Fibroblast of the aortic adventitia (primary cell): ENCODE data around the gene BRD1. TPM values are rescaled to one million over a fixed set of nuclear protein-coding genes. Genes with fewer than 3 reads are reported as not detected.

Experiments used
- DNase-seq: peaks from one replicate; pipeline ENCODE4 v3.0.0-alpha.2; 2010; ENCODE audit warnings: low read depth
- H3K4me3 ChIP-seq: 2 replicates; pipeline ENCODE4 v1.5.1; 2011; ENCODE audit warnings: low read depth, mild to moderate bottlenecking, control low read depth, low read length, moderate library complexity
- total RNA-seq: library from RNA; depleted of rRNA; stranded (reverse); fragments of >200 nt; gene quantifications from 2 replicates; pipeline ENCODE4 v1.2.3, GENCODE V29; 2012; ENCODE audit warnings: low replicate concordance
- TF ChIP-seq, protein P1 (sequence below): IDR thresholded peaks from 2 replicates; pipeline ENCODE4 v1.5.1; 2011; ENCODE audit warnings: mild to moderate bottlenecking, low read length, control low read depth, inconsistent platforms; ENCODE audit not compliant: insufficient read depth

The BRD1 gene
- total RNA-seq, 1 donor: 14.6 TPM

DNA sequence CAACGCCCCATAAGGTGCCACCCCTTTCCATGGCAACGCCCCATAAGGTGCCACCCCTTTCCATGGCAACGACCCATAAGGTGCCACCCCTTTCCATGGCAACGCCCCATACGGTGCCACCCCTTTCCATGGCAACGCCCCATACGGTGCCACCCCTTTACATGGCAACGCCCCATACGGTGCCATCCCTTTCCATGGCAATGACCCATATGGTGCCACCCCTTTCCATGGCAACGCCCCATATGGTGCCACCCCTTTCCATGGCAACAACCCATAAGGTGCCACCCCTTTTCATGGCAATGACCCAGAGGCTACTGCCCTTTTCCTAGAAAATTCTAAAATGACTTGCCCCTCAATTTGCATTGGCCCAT, 72.1 kb downstream of the BRD1 start:
- TF ChIP-seq, protein P1, sequence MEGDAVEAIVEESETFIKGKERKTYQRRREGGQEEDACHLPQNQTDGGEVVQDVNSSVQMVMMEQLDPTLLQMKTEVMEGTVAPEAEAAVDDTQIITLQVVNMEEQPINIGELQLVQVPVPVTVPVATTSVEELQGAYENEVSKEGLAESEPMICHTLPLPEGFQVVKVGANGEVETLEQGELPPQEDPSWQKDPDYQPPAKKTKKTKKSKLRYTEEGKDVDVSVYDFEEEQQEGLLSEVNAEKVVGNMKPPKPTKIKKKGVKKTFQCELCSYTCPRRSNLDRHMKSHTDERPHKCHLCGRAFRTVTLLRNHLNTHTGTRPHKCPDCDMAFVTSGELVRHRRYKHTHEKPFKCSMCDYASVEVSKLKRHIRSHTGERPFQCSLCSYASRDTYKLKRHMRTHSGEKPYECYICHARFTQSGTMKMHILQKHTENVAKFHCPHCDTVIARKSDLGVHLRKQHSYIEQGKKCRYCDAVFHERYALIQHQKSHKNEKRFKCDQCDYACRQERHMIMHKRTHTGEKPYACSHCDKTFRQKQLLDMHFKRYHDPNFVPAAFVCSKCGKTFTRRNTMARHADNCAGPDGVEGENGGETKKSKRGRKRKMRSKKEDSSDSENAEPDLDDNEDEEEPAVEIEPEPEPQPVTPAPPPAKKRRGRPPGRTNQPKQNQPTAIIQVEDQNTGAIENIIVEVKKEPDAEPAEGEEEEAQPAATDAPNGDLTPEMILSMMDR: no peak
- no peak overlapping the region for H3K4me3 ChIP-seq
- DNase-seq: no peak

DNA sequence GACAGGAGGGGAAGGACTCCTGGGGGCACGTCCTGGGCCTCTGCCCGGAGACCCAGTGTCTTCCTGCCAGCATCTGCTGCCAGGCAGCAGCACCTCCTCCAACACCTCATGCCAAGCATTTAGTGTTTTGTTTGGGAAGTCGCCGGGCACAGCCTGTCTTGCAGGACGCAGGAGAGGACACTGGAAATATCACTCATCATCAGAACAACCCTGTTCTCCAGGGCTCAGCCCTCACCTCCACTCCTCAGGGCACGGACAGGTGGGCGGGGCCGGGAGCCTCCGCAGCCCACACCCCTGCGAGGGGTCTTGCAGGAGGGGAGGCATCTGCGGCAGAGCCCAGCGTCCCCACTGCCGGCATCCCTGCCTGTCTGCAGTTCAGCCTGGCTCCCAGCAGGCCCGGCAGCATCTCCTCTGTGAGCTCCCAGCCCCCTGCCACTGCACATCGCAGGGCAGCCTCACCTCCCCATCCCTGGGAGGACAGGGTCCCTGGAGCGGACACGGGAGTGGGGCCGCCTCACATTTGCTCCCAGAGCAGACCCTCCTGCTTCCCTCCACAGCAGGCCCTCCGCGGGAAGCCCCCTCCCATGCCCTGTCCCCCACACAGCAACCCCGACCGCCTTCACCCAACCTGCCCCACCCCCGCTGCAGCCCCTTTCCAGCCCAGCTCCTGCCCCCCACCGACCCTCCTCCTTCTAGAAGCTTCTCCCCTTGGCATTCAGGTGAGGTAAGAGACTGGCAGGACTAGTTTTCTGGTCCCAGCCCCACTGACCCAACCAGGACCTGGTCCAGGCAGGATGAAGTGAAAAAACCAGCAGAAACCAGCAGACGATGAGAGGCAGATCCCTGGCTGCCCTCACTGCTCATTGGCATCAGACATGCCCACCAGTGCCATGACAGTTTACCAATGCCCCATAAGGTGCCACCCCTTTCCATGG, 72.7 kb downstream of the BRD1 start:
- DNase-seq: no peak
- H3K4me3 ChIP-seq: no peak overlapping the region
- TF ChIP-seq, protein P1: no peak

DNA sequence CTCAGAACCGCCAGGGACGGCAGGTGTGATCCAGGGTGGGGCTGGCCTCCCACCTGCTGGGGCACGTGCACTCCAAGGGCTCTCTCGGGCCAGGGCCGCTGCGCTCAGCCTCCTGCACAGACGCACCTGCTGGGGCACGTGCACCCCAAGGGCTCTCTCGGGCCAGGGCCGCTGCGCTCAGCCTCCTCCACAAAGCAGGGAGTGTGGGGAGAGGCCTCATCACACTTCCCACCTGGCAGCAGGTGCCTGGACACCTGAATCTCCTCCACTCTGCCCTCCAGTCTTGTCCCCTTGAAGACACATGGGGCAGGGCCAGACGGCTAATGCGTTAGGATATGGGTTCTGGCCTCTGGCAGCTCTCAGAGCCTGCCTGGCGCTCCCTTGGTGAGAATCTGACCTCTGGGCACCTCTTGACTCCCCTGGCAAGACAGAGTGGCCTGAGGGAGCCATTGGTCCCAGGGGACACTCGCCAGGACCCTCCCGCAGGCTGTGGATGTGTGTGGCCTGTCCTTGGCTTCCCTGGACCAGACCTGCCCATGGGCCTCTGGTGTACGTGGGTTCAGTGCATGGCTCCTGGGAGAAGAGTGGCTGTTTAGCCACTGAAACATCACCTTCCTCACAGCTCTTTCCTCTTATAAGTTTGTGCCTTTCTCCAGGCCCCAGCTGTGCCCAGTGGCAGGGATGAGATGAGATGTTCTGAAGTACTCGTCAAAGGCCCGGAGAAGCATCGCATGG, 73.5 kb downstream of the BRD1 start:
- no peak overlapping the region for H3K4me3 ChIP-seq
- TF ChIP-seq, protein P1: no peak
- no peak for DNase-seq

DNA sequence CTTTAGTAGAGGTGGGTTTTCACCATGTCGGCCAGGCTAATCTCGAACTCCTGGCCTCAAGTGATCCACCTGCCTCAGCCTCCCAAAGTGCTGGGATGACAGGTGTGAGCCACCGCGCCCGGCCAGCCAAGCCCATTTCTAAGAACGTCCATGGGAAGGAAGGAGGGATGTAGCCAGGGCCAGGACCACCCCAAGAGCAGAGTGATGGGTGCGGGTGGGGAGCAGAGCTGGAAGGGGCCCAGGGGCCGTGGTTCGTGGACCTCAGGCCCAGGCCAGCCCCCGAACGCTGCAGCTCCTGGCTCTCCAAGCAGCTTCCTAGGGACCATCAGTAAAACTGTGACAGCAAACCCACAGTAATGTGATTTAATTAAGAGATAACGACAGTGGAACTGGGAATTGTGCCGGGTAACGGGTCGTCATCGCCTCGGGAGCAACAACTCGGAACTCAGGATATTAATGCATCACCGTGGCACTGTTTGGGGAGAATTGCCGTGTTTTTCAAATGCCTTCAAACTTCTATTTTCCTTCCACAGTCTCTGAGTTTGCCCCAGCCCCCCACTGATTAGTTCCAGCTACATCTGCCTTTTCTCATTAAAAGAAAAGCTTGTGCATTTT, 74.3 kb downstream of the BRD1 start:
- no peak overlapping the region for H3K4me3 ChIP-seq
- DNase-seq: no peak

DNA sequence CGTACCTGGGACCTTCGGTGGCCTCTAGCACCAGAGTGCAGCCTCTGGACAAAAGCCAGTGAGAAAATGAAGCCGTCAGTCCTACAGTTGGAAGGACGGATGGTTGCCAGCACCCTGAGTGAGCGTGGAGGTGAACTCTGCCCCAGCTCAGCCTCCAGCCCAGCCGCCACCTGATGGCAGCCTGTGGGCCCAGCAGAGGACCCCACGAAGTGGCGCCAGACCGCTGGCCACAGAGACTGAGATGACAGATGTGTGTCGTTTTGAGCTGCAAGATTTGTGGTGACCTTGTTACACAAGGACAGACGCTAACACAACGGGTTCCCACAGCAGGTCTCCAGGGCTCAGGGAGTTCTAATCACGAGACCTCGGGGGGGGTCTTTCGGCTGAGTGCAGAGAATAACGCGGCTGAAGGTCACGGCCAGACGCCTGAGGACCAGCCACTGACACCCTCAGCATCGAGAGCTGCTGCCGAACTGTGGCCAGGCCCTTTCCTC, 75.0 kb downstream of the BRD1 start:
- no peak for DNase-seq

More for the DNA sequence above, 74.3 kb downstream of the BRD1 start:
- TF ChIP-seq, protein P1: no peak

More for the DNA sequence above, 75.0 kb downstream of the BRD1 start:
- no peak overlapping the region for H3K4me3 ChIP-seq
- TF ChIP-seq, protein P1: no peak
